Upper lobe of left lung (tissue), 6 donors: ENCODE results near the gene SGMS1. TPM values are rescaled to one million over a fixed set of nuclear protein-coding genes. Genes with fewer than 3 reads are reported as not detected.

Experiments used
- ATAC-seq, 2 donors: fragments of 200-7000 bp; cut with Tn5 transposase; one replicate each; pipeline ENCODE4 v1.9.1; 2022; ENCODE audit warnings: mild to moderate bottlenecking in 2 of 2, moderate library complexity in 2 of 2; ENCODE audit not compliant: low FRiP score in 2 of 2
- DNase-seq, 2 donors: peaks; one replicate each; pipeline ENCODE4 v3.0.0-alpha.2; 2019 to 2020
- H3K27ac ChIP-seq, 4 donors: fragments of 200-600 bp; sonication (generic); one replicate each; pipeline ENCODE4 v1.5.1; 2016 to 2019
- H3K27me3 ChIP-seq, 4 donors: fragments of 200-600 bp; sonication (generic); one replicate each; pipeline ENCODE4 v1.5.1; 2017 to 2019
- H3K36me3 ChIP-seq, 4 donors: fragments of 200-600 bp; sonication (generic); one replicate each; pipeline ENCODE4 v1.5.1; 2016 to 2019
- H3K4me1 ChIP-seq, 4 donors: fragments of 200-600 bp; sonication (generic); one replicate each; pipeline ENCODE4 v1.5.1; 2018 to 2019
- H3K4me3 ChIP-seq, 4 donors: fragments of 200-600 bp; sonication (generic); one replicate each; pipeline ENCODE4 v1.5.1; 2017 to 2019; ENCODE audit warnings: mild to moderate bottlenecking in 2 of 4, moderate library complexity in 1 of 4
- H3K9me3 ChIP-seq, 4 donors: fragments of 200-600 bp; sonication (generic); one replicate each; pipeline ENCODE4 v1.5.1; 2018 to 2019
- EP300 ChIP-seq, 4 donors: sonication (generic); formaldehyde crosslinking; IDR thresholded peaks; one replicate each; pipeline ENCODE4 v1.5.1; 2017; ENCODE audit warnings: antibody characterized with exemption in 4 of 4, control low read depth in 2 of 4
- POLR2A ChIP-seq, 4 donors: fragments of 450-650 bp; IDR thresholded peaks; one replicate each; pipeline ENCODE4 v1.5.1; 2016 to 2017; ENCODE audit warnings: antibody characterized with exemption in 4 of 4, mild to moderate bottlenecking in 2 of 4
- POLR2AphosphoS5 ChIP-seq, 2 donors: sonication (generic); formaldehyde crosslinking; IDR thresholded peaks; one replicate each; pipeline ENCODE4 v1.5.1; 2017; ENCODE audit warnings: antibody characterized with exemption in 2 of 2
- WGBS, 2 donors: methylation state at CpG; one replicate each; pipeline ENCODE4 v1.1.5; 2017 to 2018; 5-methylcytosine and 5-hydroxymethylcytosine counted together
- total RNA-seq, 6 donors: library from RNA; depleted of rRNA in 4 of 6; stranded (reverse); fragments of >200 nt in 4 of 6; gene quantifications; one replicate each; pipeline versions ENCODE4 v1.1.0 to v1.2.1, GENCODE V29; 2016 to 2021
- TF ChIP-seq, protein P1 (sequence below), 6 experiments: fragments of 450-650 bp in 4 of 6; fragments of 200-600 bp in 2 of 6; sonication (generic) in 2 of 6; IDR thresholded peaks; one replicate each; pipeline ENCODE4 v1.5.1; 2016 to 2019; ENCODE audit warnings: antibody characterized with exemption in 6 of 6
- donor health status: DM: no; HTN: no; CAD: no; lungs with moderate emphysema.
- donor health status: DM: no; HTN: yes; CAD: no; lungs with severe emphysema.

The SGMS1 gene
- total RNA-seq, 6 donors from 2014 or later = 66.7 to 230 (median 173) TPM

DNA sequence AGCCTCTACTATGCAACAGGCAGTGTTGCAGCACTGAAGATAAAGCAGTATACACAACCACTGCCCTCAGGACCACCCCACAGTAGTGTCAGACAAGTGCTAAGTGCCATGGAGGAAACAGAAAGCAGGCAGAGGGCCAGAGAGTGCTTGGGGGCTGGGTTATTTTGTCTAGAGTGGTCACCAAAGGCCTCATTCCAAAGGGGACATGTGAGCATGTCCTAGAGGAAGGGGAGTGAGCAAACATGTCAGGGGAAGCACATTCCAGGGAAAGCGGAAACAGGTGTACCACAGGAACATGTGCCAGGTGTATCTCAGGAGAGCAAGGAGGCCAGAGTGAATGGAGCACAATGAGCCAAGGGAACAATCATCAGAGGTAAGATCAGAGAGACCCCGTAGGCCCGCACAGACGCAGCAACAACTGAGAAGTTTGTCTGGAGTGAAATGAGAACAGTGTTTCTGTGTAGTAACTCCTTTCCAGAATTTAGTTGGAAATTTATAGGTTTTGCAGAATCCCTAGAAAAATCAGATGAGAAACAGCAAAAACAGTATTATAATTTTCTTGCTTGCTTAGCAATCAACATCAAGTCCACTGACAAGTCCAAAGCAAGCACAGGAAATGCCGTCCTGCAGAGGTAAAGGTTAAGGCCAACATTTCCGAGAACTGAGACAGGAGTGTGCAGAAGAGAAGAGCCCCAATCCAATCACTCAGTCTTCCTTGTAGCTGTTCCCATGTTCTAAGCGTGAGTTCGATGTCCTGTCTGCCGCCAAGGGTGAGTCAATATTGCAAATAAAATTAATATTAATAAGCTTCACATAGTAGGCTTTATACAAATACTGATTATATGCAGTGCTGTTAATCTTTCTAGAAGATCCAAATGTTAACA, 67.3 kb downstream of the SGMS1 start:
- TF ChIP-seq EP300 (IDR thresholded peaks at IDR 0.05) = no peak
- no peak for TF ChIP-seq POLR2A (IDR thresholded peaks at IDR 0.05)
- TF ChIP-seq, protein P1, sequence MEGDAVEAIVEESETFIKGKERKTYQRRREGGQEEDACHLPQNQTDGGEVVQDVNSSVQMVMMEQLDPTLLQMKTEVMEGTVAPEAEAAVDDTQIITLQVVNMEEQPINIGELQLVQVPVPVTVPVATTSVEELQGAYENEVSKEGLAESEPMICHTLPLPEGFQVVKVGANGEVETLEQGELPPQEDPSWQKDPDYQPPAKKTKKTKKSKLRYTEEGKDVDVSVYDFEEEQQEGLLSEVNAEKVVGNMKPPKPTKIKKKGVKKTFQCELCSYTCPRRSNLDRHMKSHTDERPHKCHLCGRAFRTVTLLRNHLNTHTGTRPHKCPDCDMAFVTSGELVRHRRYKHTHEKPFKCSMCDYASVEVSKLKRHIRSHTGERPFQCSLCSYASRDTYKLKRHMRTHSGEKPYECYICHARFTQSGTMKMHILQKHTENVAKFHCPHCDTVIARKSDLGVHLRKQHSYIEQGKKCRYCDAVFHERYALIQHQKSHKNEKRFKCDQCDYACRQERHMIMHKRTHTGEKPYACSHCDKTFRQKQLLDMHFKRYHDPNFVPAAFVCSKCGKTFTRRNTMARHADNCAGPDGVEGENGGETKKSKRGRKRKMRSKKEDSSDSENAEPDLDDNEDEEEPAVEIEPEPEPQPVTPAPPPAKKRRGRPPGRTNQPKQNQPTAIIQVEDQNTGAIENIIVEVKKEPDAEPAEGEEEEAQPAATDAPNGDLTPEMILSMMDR (IDR thresholded peaks at IDR 0.05) = no peak
- no peak for TF ChIP-seq POLR2AphosphoS5 (IDR thresholded peaks at IDR 0.05)
- Histone ChIP-seq H3K27ac (no peak overlapping the region), H3K4me3 (no peak overlapping the region), H3K27me3 (no peaks in the 10 kb centered on the region), H3K36me3 (no peaks in the 10 kb centered on the region), H3K9me3 (no peaks in the 10 kb centered on the region), H3K4me1 (peaks cover 13 to 45% (median 28%) of the 10 kb centered on the region in 4 donors)
- WGBS, 2 donors = 93 to 97% methylated on average over 9 of the region's 9 CpGs
- ATAC-seq (no peak), DNase-seq (no peak)

DNA sequence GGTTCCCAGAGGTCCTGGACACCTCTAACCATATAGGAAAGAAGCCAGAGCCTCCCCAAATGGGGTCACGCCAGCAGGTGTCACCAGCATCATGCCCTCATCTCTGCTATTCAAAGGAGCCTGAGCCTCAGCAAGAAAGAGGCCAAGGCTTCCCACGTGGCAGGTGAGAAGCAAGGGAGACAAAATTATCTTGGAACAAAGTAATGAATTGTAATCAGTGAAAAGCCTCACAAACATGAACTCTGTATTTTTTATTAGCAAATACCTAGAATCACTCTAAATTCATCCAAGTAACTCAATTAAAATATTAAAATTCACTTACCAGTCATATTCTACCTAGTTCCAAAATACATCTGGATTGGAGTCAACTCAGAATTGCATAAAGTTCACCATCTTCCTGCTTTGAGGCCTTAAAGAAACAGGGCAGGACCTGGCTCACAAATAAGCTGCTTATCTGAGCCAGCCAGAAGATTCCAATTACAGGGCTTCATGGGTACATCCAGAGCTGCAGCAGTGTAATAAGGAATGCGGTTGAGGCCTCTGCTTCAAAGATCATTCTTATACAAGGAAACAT, 68.7 kb downstream of the SGMS1 start:
- Histone ChIP-seq H3K9me3 (no peaks in the 10 kb centered on the region), H3K36me3 (no peaks in the 10 kb centered on the region), H3K27ac (no peak overlapping the region), H3K27me3 (no peaks in the 10 kb centered on the region), H3K4me1 (peaks cover 13 to 42% (median 23%) of the 10 kb centered on the region in 4 donors), H3K4me3 (no peak overlapping the region)
- 78 to 79% methylated on average over 3 of the region's 3 CpGs for WGBS, 2 donors
- TF ChIP-seq POLR2A (IDR thresholded peaks at IDR 0.05) = no peak
- ATAC-seq (peak in 1 of 2 donors; percentile 50), DNase-seq (no peak)

GRCh38 chr10:50554376-50554994, 69.3 kb downstream of the SGMS1 start:
- WGBS, 2 donors = 75 to 88% methylated on average over 4 of the region's 4 CpGs
- no peaks in the 10 kb centered on the region for H3K27me3 ChIP-seq
- TF ChIP-seq POLR2AphosphoS5 (IDR thresholded peaks at IDR 0.05) (no peak), POLR2A (IDR thresholded peaks at IDR 0.05) (no peak), EP300 (IDR thresholded peaks at IDR 0.05) (no peak)
- TF ChIP-seq, protein P1 (IDR thresholded peaks at IDR 0.05) = no peak
- H3K27ac ChIP-seq = no peak overlapping the region
- H3K36me3 ChIP-seq = no peaks in the 10 kb centered on the region
- H3K4me1 ChIP-seq = peaks cover 13 to 46% (median 25%) of the 10 kb centered on the region in 4 donors
- no peak overlapping the region for H3K4me3 ChIP-seq
- DNase-seq = no peak
- no peaks in the 10 kb centered on the region for H3K9me3 ChIP-seq
- no peak for ATAC-seq

DNA sequence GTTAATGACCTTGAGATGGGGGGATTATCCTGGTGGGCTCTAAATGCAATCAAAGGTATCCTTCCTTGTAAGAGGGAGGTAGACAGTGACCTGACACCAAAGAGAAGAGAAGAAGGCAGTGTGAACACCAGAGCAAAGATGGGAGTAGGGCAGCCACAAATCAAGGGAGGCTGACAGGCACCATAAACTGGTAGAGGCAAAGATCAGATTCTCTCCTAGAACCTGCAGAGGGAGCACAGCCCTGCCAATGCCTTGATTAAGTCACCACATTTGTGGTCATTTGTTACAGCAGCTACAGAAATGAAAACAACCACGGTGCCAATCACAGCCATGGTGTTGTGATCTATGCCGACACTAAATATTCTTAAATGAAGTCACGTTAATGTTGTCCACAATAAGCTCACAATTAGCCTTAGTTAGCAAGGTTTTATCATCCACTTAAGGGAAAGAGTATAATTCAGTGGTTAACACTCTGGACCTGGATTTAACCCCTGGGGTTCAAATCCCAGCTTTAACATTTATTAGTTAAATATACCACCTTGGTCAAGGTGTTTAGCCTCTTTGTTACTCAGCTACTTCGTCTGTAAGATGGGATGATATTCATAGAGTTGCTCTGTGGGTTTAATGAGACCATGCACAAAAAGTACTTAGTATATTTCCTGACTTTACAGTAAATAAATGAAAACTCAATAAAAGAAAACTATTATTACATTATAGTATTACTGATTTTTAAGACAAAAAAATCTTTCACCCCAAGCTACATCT, 70.8 kb downstream of the SGMS1 start:
- Histone ChIP-seq H3K4me1 (peaks cover 13 to 35% (median 21%) of the 10 kb centered on the region in 4 donors), H3K27ac (peak overlapping the region in 2 of 4 donors; percentile 43 to 52), H3K9me3 (no peaks in the 10 kb centered on the region), H3K4me3 (no peak overlapping the region), H3K36me3 (no peaks in the 10 kb centered on the region), H3K27me3 (no peaks in the 10 kb centered on the region)
- no peak for TF ChIP-seq EP300 (IDR thresholded peaks at IDR 0.05)
- TF ChIP-seq, protein P1 (IDR thresholded peaks at IDR 0.05) = peak in 3 of 6 experiments; percentile 17 to 26 (median 18)
- WGBS, 2 donors = 65 to 70% methylated on average over 4 of the region's 4 CpGs
- peak; percentile 6 to 56 for ATAC-seq
- peak in 1 of 2 donors; percentile 33 for DNase-seq
